Astrocyte (in vitro differentiated cells and primary cell): ENCODE measurements around the gene FGF2. TPM values are rescaled to one million over a fixed set of nuclear protein-coding genes. Genes with fewer than 3 reads are reported as not detected.
A peak's percentile ranks its signal among the peaks of the same experiment; 100 is the strongest.

Experiments used
- DNase-seq: peaks from one replicate; pipeline ENCODE4 v3.0.0-alpha.2; 2010; ENCODE audit warnings: low read depth
- FAIRE-seq: peaks from 2 replicates; lab custom pipeline; 2011; peaks lifted over from hg19 to GRCh38; lab: Jason Lieb, UNC
- H2AFZ ChIP-seq: 2 replicates; pipeline ENCODE4 v1.6.0; 2012; ENCODE audit warnings: low read depth, low read length, inconsistent platforms
- H3K27ac ChIP-seq: 2 replicates; pipeline ENCODE4 v1.5.1; 2011; ENCODE audit warnings: low read depth, low read length, inconsistent platforms
- H3K27me3 ChIP-seq: 2 replicates; pipeline ENCODE4 v1.6.0; 2011; ENCODE audit warnings: low read length, inconsistent platforms; ENCODE audit not compliant: insufficient read depth
- H3K36me3 ChIP-seq: 2 replicates; pipeline ENCODE4 v1.5.1; 2011; ENCODE audit warnings: low read length, inconsistent platforms; ENCODE audit not compliant: insufficient read depth
- H3K4me1 ChIP-seq: 2 replicates; pipeline ENCODE4 v1.5.1; 2011; ENCODE audit warnings: low read length, inconsistent platforms; ENCODE audit not compliant: insufficient read depth
- H3K4me2 ChIP-seq: 2 replicates; pipeline ENCODE4 v1.6.0; 2012; ENCODE audit warnings: low read length, inconsistent platforms
- H3K4me3 ChIP-seq: 2 replicates; pipeline ENCODE4 v1.5.1; 2011; ENCODE audit warnings: low read depth, mild to moderate bottlenecking, low read length, inconsistent platforms; ENCODE audit not compliant: insufficient read depth
- H3K79me2 ChIP-seq: 2 replicates; pipeline ENCODE4 v1.6.0; 2012; ENCODE audit warnings: mild to moderate bottlenecking, low read length, inconsistent platforms; ENCODE audit not compliant: insufficient read depth
- H3K9ac ChIP-seq: 2 replicates; pipeline ENCODE4 v1.6.0; 2012; ENCODE audit warnings: mild to moderate bottlenecking, low read length, inconsistent platforms
- H3K9me3 ChIP-seq: 2 replicates; pipeline ENCODE4 v1.5.1; 2012; ENCODE audit warnings: low read depth, mild to moderate bottlenecking, low read length, inconsistent platforms; ENCODE audit not compliant: insufficient read depth
- H4K20me1 ChIP-seq: 2 replicates; pipeline ENCODE4 v1.6.0; 2012; ENCODE audit warnings: low read length, inconsistent platforms; ENCODE audit not compliant: insufficient read depth
- H3K27ac Mint-ChIP-seq: one replicate; pipeline ENCODE4 v1.8.0; 2021; ENCODE audit warnings: mild to moderate bottlenecking, mixed read lengths; ENCODE audit not compliant: unreplicated experiment
- H3K27me3 Mint-ChIP-seq: one replicate; pipeline ENCODE4 v1.8.0; 2021; ENCODE audit warnings: low read depth, mixed read lengths; ENCODE audit not compliant: unreplicated experiment
- H3K36me3 Mint-ChIP-seq: one replicate; pipeline ENCODE4 v1.8.0; 2021; ENCODE audit warnings: low read depth, mixed read lengths; ENCODE audit not compliant: unreplicated experiment
- H3K4me1 Mint-ChIP-seq: one replicate; pipeline ENCODE4 v1.8.0; 2021; ENCODE audit warnings: low read depth, mixed read lengths; ENCODE audit not compliant: unreplicated experiment
- H3K4me3 Mint-ChIP-seq: one replicate; pipeline ENCODE4 v1.8.0; 2021; ENCODE audit warnings: mild to moderate bottlenecking, moderate library complexity, mixed read lengths; ENCODE audit not compliant: unreplicated experiment
- H3K9me3 Mint-ChIP-seq: one replicate; pipeline ENCODE4 v1.8.0; 2021; ENCODE audit warnings: mild to moderate bottlenecking, mixed read lengths; ENCODE audit not compliant: unreplicated experiment
- CTCF ChIP-seq: IDR thresholded peaks from 2 replicates; pipeline ENCODE4 v1.5.1; 2011; ENCODE audit warnings: low read depth, mild to moderate bottlenecking, inconsistent platforms, low read length, moderate library complexity; ENCODE audit not compliant: insufficient read depth
- EZH2 ChIP-seq: IDR thresholded peaks from 2 replicates; pipeline ENCODE4 v1.6.1; 2012; ENCODE audit warnings: mild to moderate bottlenecking, low read length, inconsistent platforms; ENCODE audit not compliant: insufficient read depth
- total RNA-seq: library from RNA; stranded (reverse); gene quantifications from 2 replicates; pipeline ENCODE4 v1.2.1, GENCODE V29; 2021

Gene FGF2
- total RNA-seq, 1 donor from 2014 or later: 38.4 TPM

- Histone ChIP-seq H3K4me1 (no peaks in the 10 kb centered on the region), H3K27me3 (no peaks in the 10 kb centered on the region), H3K4me3 (no peak overlapping the region), H3K9me3 (no peaks in the 10 kb centered on the region), H4K20me1 (no peaks in the 10 kb centered on the region), H3K79me2 (no peaks in the 10 kb centered on the region), H3K4me2 (no peak overlapping the region), H3K36me3 (no peaks in the 10 kb centered on the region), H3K9ac (no peak overlapping the region), H3K27ac (no peak overlapping the region), H2AFZ (no peak overlapping the region)
- no peak overlapping the region for H3K27ac Mint-ChIP-seq
- TF ChIP-seq EZH2: no peak
- TF ChIP-seq CTCF: no peak
- H3K36me3 Mint-ChIP-seq: no peaks in the 10 kb centered on the region
- FAIRE-seq (no peak), DNase-seq (no peak)
- no peaks in the 10 kb centered on the region for H3K27me3 Mint-ChIP-seq
- H3K4me1 Mint-ChIP-seq: peaks cover 4% of the 10 kb centered on the region
- no peak overlapping the region for H3K4me3 Mint-ChIP-seq
- peaks cover 2% of the 10 kb centered on the region for H3K9me3 Mint-ChIP-seq
Measured at GRCh38 chr4:122816476-122816875, 10.2 kb upstream of the FGF2 start.

- peak; percentile 31 for DNase-seq
- Mint-ChIP-seq H3K27ac (no peak overlapping the region), H3K36me3 (no peaks in the 10 kb centered on the region), H3K9me3 (no peaks in the 10 kb centered on the region), H3K27me3 (no peaks in the 10 kb centered on the region), H3K4me3 (no peak overlapping the region), H3K4me1 (peaks cover 4% of the 10 kb centered on the region)
- no peaks in the 10 kb centered on the region for H3K36me3 ChIP-seq
- no peak overlapping the region for H3K27ac ChIP-seq
- no peak overlapping the region for H2AFZ ChIP-seq
- no peaks in the 10 kb centered on the region for H3K9me3 ChIP-seq
- no peak for FAIRE-seq
- H3K4me3 ChIP-seq: no peak overlapping the region
- H3K4me1 ChIP-seq: no peaks in the 10 kb centered on the region
- no peak overlapping the region for H3K4me2 ChIP-seq
- H3K79me2 ChIP-seq: no peaks in the 10 kb centered on the region
- no peak overlapping the region for H3K9ac ChIP-seq
- no peaks in the 10 kb centered on the region for H4K20me1 ChIP-seq
- H3K27me3 ChIP-seq: no peaks in the 10 kb centered on the region
- TF ChIP-seq EZH2 (no peak), CTCF (no peak)
Measured at GRCh38 chr4:122819708-122820449, 6.8 kb upstream of the FGF2 start.

GRCh38 chr4:122821092-122821491 lies 5.5 kb upstream of the FGF2 start:
- no peak for FAIRE-seq
- Histone ChIP-seq H3K27me3 (no peaks in the 10 kb centered on the region), H3K36me3 (no peaks in the 10 kb centered on the region), H3K27ac (no peak overlapping the region), H2AFZ (no peak overlapping the region), H3K4me3 (no peak overlapping the region), H3K4me2 (no peak overlapping the region), H3K79me2 (no peaks in the 10 kb centered on the region), H4K20me1 (no peaks in the 10 kb centered on the region), H3K9me3 (no peaks in the 10 kb centered on the region), H3K9ac (no peak overlapping the region), H3K4me1 (peaks cover 3% of the 10 kb centered on the region)
- Mint-ChIP-seq H3K4me3 (no peak overlapping the region), H3K36me3 (no peaks in the 10 kb centered on the region), H3K9me3 (no peaks in the 10 kb centered on the region), H3K27ac (no peak overlapping the region), H3K27me3 (no peaks in the 10 kb centered on the region), H3K4me1 (peaks cover 5% of the 10 kb centered on the region)
- TF ChIP-seq CTCF (no peak), EZH2 (no peak)
- no peak for DNase-seq
